ENCODE measurements around the gene NRL.
"Not testable (repeated sequence)": the region's sequence is repeated elsewhere in the genome, so short reads cannot be mapped to it uniquely, and the experiment has no call there.

The NRL gene

GRCh38 chr14:24051176-24051788 lies 63.5 kb downstream of the NRL start:
- no peak for DNase-seq

- not testable (repeated sequence) for DNase-seq
Observed at GRCh38 chr14:24050753-24051152, 64.0 kb downstream of the NRL start.

- DNase-seq: not testable (repeated sequence)
Observed at GRCh38 chr14:24049002-24049401, 65.7 kb downstream of the NRL start.

- no peak for DNase-seq
Observed at GRCh38 chr14:24042746-24043145, 72.0 kb downstream of the NRL start.

DNA sequence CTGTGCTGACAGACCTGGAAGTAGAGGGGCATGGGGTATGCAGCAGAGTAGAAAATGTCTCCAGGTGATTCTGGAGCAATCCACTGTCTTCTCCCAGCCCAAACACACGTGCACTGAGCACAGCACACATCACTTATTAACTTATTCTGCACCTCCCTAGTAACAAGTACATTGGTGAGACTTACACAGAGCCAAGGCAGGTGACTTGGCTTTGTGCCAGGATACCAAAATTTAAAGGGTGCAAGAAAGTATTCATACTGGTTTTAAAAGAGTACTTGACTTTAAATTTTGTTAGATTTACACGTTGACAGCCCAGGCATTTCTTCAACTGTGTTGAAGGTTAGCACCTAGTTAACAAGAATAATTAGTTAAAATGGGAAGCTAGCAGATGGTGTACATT lies 74.1 kb downstream of the NRL start:
- no peak for DNase-seq

GRCh38 chr14:24038686-24039085 lies 76.1 kb downstream of the NRL start:
- DNase-seq: no peak

DNA sequence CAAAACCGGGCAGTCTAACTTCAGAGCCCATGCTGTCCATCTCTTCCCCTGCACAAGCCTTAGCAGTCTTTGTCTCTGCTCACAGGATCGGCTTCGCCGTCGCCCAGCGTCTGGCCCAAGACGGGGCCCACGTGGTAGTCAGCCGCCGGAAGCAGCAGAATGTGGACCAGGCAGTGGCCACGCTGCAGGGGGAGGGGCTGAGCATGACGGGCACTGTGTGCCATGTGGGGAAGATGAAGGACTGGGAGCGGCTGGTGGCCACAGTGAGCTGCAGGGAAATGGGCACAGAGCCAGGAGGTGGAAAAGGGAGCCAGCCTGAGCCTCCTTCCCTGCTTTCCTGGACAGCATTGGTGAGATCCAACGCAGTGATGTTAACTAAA lies 77.1 kb downstream of the NRL start:
- DNase-seq: no peak

DNA sequence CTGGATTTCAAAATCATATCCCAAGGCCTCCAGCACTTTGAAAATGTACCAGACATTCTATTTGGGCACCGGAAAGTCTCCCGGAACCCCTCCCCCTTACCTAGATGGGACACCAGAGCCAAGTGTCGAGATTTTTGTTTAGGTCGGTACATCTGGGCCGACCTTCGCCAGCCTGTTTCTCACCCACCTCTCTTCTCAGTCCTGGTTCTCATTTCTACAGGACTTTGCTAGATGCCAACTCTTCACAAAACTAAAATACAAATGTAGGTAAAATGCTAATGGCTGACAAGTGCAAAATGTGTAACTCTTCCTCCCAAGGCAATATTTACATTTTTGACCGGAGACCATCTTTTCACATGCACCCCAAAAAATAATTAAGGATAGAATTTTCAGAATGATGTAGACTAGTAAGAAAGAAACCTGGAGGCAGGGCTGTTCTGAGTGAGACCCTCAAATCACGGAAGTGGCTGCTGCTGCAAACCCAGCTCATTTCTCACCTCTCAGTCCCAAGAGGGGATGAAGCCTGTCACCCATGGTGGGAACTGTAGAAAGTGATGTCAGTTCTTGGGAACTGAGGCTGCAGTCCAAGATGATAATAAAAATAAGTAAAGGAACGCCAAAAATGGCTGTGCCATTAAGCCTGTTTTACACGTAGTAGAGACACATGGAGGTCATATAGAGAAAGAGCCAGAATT lies 77.6 kb downstream of the NRL start:
- DNase-seq: not testable (repeated sequence)

DNA sequence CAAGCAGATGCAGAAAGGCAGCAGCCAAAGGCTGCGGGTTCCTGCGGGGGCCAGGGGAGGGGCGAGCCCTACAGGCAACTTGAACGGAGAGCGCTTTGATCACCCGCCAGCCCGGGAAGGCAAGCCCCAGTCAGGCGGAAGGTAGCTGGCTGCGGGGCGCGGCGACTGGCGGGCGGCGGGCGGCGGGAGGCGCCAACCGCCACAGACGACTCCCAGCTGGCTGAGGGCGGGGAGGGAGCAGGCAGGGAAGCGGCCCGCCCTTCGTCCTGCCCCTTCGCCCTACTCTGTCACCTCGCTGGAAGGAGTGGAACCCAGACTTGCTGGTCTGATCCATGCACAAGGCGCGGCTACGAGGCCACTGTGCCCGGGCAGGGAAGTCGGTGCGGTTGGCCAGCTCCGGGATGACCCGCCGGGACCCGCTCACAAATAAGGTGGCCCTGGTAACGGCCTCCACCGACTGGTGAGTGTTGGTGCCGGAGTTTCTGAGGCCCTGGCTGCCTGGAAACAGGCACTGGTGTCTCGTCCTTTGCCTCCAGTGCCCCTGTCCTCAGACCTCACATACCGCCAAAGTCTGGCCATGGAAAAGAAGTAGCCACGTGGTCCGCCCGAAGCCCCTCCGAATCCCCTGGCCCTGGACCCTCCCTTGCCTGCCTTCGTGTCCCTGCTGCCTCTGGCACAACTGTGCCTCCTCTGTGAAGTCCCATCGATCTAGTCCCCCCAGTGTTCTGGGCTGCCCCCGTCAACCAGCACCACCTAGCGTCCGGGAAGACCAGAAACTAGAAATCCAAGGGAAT lies 78.4 kb downstream of the NRL start:
- DNase-seq: peak; percentile 59

DNA sequence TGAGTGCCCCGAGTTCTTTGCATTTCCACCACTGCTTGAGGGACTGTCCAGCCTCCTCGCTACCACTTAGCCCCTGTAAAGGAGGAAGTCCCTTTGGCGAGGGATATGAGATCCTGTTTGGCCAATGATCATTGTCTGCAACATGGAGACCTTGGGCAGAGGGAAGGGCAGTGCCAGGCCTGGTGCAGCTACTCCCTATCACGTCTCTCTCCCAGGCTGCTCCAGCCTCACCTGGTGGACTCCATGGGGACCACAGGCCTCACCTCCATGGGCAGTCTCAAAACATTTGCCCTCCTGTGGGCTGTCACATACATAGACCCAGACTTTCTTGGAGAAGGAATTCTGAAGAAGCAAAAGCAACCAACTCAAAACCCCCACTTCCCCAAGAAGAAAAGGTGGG lies 79.0 kb downstream of the NRL start:
- not testable (repeated sequence) for DNase-seq

- DNase-seq: no peak
Observed at GRCh38 chr14:24032727-24033418, 81.9 kb downstream of the NRL start.

DNA sequence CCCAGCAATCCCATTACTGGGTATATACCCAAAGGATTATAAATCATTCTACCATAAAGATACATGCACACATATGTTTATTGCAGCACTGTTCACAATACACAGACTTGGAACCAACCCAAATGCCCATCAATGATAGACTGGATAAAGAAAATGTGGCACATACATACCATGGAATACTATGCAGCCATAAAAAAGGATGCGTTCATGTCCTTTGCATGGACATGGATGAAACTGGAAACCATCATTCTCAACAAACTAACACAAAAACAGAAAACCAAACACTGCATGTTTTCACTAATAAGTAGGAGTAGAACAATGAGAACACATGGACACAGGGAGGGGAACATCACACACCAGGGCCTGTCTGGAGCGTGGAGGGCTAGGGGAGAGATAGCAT lies 83.4 kb downstream of the NRL start:
- not testable (repeated sequence) for DNase-seq

DNA sequence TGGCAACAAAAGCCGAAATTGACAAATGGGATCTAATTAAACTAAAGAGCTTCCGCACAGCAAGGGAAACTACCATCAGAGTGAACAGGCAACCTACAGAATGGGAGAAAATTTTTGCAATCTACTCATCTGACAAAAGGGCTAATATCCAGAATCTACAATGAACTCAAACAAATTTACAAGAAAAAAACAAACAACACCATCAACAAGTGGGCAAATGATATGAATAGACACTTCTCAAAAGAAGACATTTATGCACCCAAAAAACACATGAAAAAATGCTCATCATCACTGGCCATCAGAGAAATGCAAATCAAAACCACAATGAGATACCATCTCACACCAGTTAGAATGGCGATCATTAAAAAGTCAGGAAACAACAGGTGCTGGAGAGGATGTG lies 85.1 kb downstream of the NRL start:
- DNase-seq: not testable (repeated sequence)
